Measurements from ENCODE around the gene HIPK3. TPM values are rescaled to one million over a fixed set of nuclear protein-coding genes. Genes with fewer than 3 reads are reported as not detected.

Gene HIPK3
- total and polyA plus RNA-seq, 10 of the 15 experiments (the other 5 are each of a cell fraction or from before 2014, with no cell fraction given): 3.4 to 26.5 (median 13.6) TPM

DNA sequence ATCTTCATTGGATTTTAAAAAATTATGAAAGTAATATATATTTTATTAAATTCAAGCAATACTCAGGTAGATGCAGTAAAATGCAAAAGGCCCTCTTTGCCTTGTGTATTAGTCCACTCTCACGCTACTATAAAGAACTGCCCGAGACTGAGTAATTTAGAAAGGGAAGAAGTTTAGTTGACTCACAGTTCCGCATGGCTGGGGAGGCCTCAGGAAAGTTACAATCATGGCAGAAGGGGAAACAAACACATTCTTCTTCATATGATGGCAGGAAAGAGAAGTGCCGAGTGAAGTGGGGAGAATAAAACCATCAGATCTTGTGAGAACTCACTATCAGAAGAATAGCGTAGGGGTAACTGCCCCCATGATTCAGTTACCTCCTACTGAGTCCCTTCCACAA, 130.8 kb downstream of the HIPK3 start (continued):
- TF ChIP-seq, protein P1, sequence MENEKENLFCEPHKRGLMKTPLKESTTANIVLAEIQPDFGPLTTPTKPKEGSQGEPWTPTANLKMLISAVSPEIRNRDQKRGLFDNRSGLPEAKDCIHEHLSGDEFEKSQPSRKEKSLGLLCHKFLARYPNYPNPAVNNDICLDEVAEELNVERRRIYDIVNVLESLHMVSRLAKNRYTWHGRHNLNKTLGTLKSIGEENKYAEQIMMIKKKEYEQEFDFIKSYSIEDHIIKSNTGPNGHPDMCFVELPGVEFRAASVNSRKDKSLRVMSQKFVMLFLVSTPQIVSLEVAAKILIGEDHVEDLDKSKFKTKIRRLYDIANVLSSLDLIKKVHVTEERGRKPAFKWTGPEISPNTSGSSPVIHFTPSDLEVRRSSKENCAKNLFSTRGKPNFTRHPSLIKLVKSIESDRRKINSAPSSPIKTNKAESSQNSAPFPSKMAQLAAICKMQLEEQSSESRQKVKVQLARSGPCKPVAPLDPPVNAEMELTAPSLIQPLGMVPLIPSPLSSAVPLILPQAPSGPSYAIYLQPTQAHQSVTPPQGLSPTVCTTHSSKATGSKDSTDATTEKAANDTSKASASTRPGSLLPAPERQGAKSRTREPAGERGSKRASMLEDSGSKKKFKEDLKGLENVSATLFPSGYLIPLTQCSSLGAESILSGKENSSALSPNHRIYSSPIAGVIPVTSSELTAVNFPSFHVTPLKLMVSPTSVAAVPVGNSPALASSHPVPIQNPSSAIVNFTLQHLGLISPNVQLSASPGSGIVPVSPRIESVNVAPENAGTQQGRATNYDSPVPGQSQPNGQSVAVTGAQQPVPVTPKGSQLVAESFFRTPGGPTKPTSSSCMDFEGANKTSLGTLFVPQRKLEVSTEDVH (IDR thresholded peaks at IDR 0.05; ENCODE audit: low read depth, partially characterized antibody): no peak
- TF ChIP-seq TCF3 (IDR thresholded peaks at IDR 0.05; ENCODE audit: borderline replicate concordance, insufficient read depth, low read depth, low read length) (no peak), BHLHE40 (IDR thresholded peaks at IDR 0.05; ENCODE audit: borderline replicate concordance in 1 of 2, low read depth in 2 of 2, low read length in 1 of 2) (peak in 1 of 2 experiments; percentile 43; a peak in 1 of 4 replicates), NR2C2 (IDR thresholded peaks at IDR 0.05; ENCODE audit: borderline replicate concordance, control insufficient read depth, insufficient read length, low read depth) (no peak), ZZZ3 (IDR thresholded peaks at IDR 0.05; ENCODE audit: control insufficient read depth, insufficient read length, low read depth) (no peak), CBX3 (IDR thresholded peaks at IDR 0.05; ENCODE audit: borderline replicate concordance, low read depth) (no peak), ETV6 (conservative IDR thresholded peaks at IDR 0.05 in 1 of 2, IDR thresholded peaks at IDR 0.05 in 1 of 2; ENCODE audit: borderline replicate concordance in 1 of 2, low read depth in 1 of 2) (peak in 1 of 2 experiments; percentile 94; a peak in 2 of 4 replicates)
- TF ChIP-seq, protein P2, sequence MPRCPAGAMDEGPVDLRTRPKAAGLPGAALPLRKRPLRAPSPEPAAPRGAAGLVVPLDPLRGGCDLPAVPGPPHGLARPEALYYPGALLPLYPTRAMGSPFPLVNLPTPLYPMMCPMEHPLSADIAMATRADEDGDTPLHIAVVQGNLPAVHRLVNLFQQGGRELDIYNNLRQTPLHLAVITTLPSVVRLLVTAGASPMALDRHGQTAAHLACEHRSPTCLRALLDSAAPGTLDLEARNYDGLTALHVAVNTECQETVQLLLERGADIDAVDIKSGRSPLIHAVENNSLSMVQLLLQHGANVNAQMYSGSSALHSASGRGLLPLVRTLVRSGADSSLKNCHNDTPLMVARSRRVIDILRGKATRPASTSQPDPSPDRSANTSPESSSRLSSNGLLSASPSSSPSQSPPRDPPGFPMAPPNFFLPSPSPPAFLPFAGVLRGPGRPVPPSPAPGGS (IDR thresholded peaks at IDR 0.05; ENCODE audit: borderline replicate concordance, insufficient read depth, low read depth, low read length, poor library complexity, severe bottlenecking): peak; percentile 58
- TF ChIP-seq, protein P3, sequence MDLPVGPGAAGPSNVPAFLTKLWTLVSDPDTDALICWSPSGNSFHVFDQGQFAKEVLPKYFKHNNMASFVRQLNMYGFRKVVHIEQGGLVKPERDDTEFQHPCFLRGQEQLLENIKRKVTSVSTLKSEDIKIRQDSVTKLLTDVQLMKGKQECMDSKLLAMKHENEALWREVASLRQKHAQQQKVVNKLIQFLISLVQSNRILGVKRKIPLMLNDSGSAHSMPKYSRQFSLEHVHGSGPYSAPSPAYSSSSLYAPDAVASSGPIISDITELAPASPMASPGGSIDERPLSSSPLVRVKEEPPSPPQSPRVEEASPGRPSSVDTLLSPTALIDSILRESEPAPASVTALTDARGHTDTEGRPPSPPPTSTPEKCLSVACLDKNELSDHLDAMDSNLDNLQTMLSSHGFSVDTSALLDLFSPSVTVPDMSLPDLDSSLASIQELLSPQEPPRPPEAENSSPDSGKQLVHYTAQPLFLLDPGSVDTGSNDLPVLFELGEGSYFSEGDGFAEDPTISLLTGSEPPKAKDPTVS (IDR thresholded peaks at IDR 0.05; ENCODE audit: low read depth, low read length): no peak
- TF ChIP-seq, protein P4, sequence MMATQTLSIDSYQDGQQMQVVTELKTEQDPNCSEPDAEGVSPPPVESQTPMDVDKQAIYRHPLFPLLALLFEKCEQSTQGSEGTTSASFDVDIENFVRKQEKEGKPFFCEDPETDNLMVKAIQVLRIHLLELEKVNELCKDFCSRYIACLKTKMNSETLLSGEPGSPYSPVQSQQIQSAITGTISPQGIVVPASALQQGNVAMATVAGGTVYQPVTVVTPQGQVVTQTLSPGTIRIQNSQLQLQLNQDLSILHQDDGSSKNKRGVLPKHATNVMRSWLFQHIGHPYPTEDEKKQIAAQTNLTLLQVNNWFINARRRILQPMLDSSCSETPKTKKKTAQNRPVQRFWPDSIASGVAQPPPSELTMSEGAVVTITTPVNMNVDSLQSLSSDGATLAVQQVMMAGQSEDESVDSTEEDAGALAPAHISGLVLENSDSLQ (IDR thresholded peaks at IDR 0.05): no peak
- TF ChIP-seq, protein P5, sequence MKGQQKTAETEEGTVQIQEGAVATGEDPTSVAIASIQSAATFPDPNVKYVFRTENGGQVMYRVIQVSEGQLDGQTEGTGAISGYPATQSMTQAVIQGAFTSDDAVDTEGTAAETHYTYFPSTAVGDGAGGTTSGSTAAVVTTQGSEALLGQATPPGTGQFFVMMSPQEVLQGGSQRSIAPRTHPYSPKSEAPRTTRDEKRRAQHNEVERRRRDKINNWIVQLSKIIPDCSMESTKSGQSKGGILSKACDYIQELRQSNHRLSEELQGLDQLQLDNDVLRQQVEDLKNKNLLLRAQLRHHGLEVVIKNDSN (IDR thresholded peaks at IDR 0.05; ENCODE audit: borderline replicate concordance, extremely low read length, insufficient read depth, low read depth, low read length): no peak
- TF ChIP-seq, protein P6, sequence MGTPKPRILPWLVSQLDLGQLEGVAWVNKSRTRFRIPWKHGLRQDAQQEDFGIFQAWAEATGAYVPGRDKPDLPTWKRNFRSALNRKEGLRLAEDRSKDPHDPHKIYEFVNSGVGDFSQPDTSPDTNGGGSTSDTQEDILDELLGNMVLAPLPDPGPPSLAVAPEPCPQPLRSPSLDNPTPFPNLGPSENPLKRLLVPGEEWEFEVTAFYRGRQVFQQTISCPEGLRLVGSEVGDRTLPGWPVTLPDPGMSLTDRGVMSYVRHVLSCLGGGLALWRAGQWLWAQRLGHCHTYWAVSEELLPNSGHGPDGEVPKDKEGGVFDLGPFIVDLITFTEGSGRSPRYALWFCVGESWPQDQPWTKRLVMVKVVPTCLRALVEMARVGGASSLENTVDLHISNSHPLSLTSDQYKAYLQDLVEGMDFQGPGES (IDR thresholded peaks at IDR 0.05): no peak
- TF ChIP-seq, protein P7, sequence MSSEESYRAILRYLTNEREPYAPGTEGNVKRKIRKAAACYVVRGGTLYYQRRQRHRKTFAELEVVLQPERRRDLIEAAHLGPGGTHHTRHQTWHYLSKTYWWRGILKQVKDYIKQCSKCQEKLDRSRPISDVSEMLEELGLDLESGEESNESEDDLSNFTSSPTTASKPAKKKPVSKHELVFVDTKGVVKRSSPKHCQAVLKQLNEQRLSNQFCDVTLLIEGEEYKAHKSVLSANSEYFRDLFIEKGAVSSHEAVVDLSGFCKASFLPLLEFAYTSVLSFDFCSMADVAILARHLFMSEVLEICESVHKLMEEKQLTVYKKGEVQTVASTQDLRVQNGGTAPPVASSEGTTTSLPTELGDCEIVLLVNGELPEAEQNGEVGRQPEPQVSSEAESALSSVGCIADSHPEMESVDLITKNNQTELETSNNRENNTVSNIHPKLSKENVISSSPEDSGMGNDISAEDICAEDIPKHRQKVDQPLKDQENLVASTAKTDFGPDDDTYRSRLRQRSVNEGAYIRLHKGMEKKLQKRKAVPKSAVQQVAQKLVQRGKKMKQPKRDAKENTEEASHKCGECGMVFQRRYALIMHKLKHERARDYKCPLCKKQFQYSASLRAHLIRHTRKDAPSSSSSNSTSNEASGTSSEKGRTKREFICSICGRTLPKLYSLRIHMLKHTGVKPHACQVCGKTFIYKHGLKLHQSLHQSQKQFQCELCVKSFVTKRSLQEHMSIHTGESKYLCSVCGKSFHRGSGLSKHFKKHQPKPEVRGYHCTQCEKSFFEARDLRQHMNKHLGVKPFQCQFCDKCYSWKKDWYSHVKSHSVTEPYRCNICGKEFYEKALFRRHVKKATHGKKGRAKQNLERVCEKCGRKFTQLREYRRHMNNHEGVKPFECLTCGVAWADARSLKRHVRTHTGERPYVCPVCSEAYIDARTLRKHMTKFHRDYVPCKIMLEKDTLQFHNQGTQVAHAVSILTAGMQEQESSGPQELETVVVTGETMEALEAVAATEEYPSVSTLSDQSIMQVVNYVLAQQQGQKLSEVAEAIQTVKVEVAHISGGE (CRISPR knock-in tag; IDR thresholded peaks at IDR 0.05): no peak
